SK-N-SH (cell line): ENCODE results near the gene SMARCA2.

Experiments used
- EP300 ChIP-seq, 2 experiments: IDR thresholded peaks; 2 replicates each; pipeline versions ENCODE4 v1.4.0 to v1.6.1; 2012; ENCODE audit warnings: borderline replicate concordance in 1 of 2, low read depth in 1 of 2, low read length in 1 of 2
- MAX ChIP-seq: IDR thresholded peaks from 2 replicates; pipeline ENCODE4 v1.4.0; 2012; ENCODE audit warnings: low read depth
- USF2 ChIP-seq: fragments of 150-350 bp; IDR thresholded peaks from 2 replicates; pipeline ENCODE4 v1.6.1; 2017; ENCODE audit warnings: antibody characterized with exemption, low read length, low read depth, borderline replicate concordance

GRCh38 chr9:1978941-1979340, 36.2 kb upstream of the SMARCA2 start:
- TF ChIP-seq MAX (no peak), EP300 (IDR thresholded peaks at IDR 0.05; ENCODE audit: borderline replicate concordance in 1 of 2, low read depth in 1 of 2, low read length in 1 of 2) (no peak), USF2 (no peak)
